NCI-H82 treated with DMSO at 0.1 percent for 48 hours (cell line): Measurements from ENCODE around the gene TMPRSS9.
"Not testable (repeated sequence)": the region's sequence is repeated elsewhere in the genome, so short reads cannot be mapped to it uniquely, and the experiment has no call there.

ENCODE experiments used
- DNase-seq: peaks from one replicate; lab custom pipeline; 2025; ENCODE audit not compliant: unreplicated experiment; lab: John Stamatoyannopoulos, UW

Gene TMPRSS9

GRCh38 chr19:2387367-2388288 lies 27.6 kb downstream of the TMPRSS9 start:
- peak; percentile 77 for DNase-seq

GRCh38 chr19:2389594-2389993 lies 29.5 kb downstream of the TMPRSS9 start:
- DNase-seq, result no peak

GRCh38 chr19:2391118-2391725 lies 31.2 kb downstream of the TMPRSS9 start:
- DNase-seq, result peak; percentile 40

GRCh38 chr19:2392366-2392765 lies 32.3 kb downstream of the TMPRSS9 start:
- no peak for DNase-seq

GRCh38 chr19:2392899-2393298 lies 32.8 kb downstream of the TMPRSS9 start:
- not testable (repeated sequence) for DNase-seq

- DNase-seq, result no peak
Measured at GRCh38 chr19:2394054-2394441, 34.0 kb downstream of the TMPRSS9 start.

- DNase-seq, result no peak
Measured at GRCh38 chr19:2394442-2395292, 34.6 kb downstream of the TMPRSS9 start.

GRCh38 chr19:2395293-2395829 lies 35.3 kb downstream of the TMPRSS9 start:
- not testable (repeated sequence) for DNase-seq

- not testable (repeated sequence) for DNase-seq
Measured at GRCh38 chr19:2397173-2397572, 37.1 kb downstream of the TMPRSS9 start.

GRCh38 chr19:2398735-2399305 lies 38.8 kb downstream of the TMPRSS9 start:
- DNase-seq, result no peak

- DNase-seq, result no peak
Measured at GRCh38 chr19:2399582-2399981, 39.5 kb downstream of the TMPRSS9 start.

- DNase-seq, result no peak
Measured at GRCh38 chr19:2408247-2408646, 48.2 kb downstream of the TMPRSS9 start.

GRCh38 chr19:2409352-2409912 lies 49.4 kb downstream of the TMPRSS9 start:
- no peak for DNase-seq

GRCh38 chr19:2410023-2410422 lies 50.0 kb downstream of the TMPRSS9 start:
- DNase-seq, result no peak

GRCh38 chr19:2411709-2412108 lies 51.6 kb downstream of the TMPRSS9 start:
- no peak for DNase-seq

- DNase-seq, result no peak
Measured at GRCh38 chr19:2412449-2412848, 52.4 kb downstream of the TMPRSS9 start.

- no peak for DNase-seq
Measured at GRCh38 chr19:2413159-2413558, 53.1 kb downstream of the TMPRSS9 start.

- DNase-seq, result no peak
Measured at GRCh38 chr19:2413629-2414028, 53.6 kb downstream of the TMPRSS9 start.

- no peak for DNase-seq
Measured at GRCh38 chr19:2415281-2415972, 55.4 kb downstream of the TMPRSS9 start.

- no peak for DNase-seq
Measured at GRCh38 chr19:2415973-2416319, 55.9 kb downstream of the TMPRSS9 start.
